ENCODE data around the gene SZT2.

Gene SZT2

GRCh38 chr1:43376723-43377235, 12.9 kb upstream of the SZT2 start:
- Histone ChIP-seq H3K79me2 (ENCODE audit: control insufficient read depth, insufficient read depth, low read length) (no peaks in the 10 kb centered on the region), H3K4me2 (ENCODE audit: low read length) (no peak overlapping the region), H2BK5ac (ENCODE audit: low read length) (no peak overlapping the region), H3K18ac (ENCODE audit: low read length) (no peak overlapping the region), H3K56ac (ENCODE audit: low read length) (no peak overlapping the region), H3K27me3 (ENCODE audit: insufficient read depth, low read length, poor library complexity) (no peaks in the 10 kb centered on the region), H3K36me3 (ENCODE audit: control insufficient read depth, insufficient read depth, low read length) (no peaks in the 10 kb centered on the region), H3K79me1 (ENCODE audit: low read length) (no peaks in the 10 kb centered on the region), H2BK15ac (replicated peaks; ENCODE audit: low read depth) (no peak overlapping the region), H4K5ac (ENCODE audit: low read length) (no peak overlapping the region), H3K27ac (ENCODE audit: low read depth, low read length) (no peak overlapping the region), H3K4me1 (ENCODE audit: control insufficient read depth, low read depth, low read length) (no peaks in the 10 kb centered on the region), H3K4ac (ENCODE audit: low read depth, low read length) (no peak overlapping the region), H3K9ac (ENCODE audit: low read length) (no peak overlapping the region), H3K4me3 (ENCODE audit: low read length) (no peak overlapping the region), H2BK120ac (ENCODE audit: low read depth, low read length) (no peak overlapping the region), H2AK5ac (ENCODE audit: low read length) (no peak overlapping the region), H4K8ac (ENCODE audit: low read depth, low read length) (no peak overlapping the region), H3K23ac (ENCODE audit: low read length) (no peak overlapping the region)
- no CpG with 5 or more reads among the region's 7 CpGs for WGBS (ENCODE audit: extremely low coverage, insufficient coverage, low lambda C conversion rate)
- DNase-seq = no peak

DNA sequence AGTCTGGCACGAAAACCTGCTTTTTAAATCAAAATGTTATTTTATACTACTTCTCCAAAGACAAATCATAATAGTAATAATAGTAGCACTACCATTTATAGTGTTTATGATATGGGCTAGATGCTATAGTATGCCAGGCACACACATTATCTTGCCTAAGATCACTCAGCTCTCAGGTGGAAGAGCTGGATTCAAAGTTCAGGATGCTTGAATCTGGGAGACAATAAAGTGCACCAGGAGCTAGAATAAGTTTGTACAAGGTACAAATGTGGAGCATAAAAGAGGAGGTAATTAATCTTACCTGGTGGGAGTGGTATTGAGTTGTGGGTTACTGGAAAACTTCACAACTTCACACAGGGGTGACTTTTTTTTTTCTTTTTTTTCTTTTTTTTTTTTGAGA, 11.9 kb upstream of the SZT2 start:
- H3K4me2 ChIP-seq (ENCODE audit: low read length) = no peak overlapping the region
- H3K4ac ChIP-seq (ENCODE audit: low read depth, low read length) = no peak overlapping the region
- H2AK5ac ChIP-seq (ENCODE audit: low read length) = no peak overlapping the region
- H2BK120ac ChIP-seq (ENCODE audit: low read depth, low read length) = no peak overlapping the region
- no CpG with 5 or more reads among the region's 1 CpG for WGBS (ENCODE audit: extremely low coverage, insufficient coverage, low lambda C conversion rate)
- H4K8ac ChIP-seq (ENCODE audit: low read depth, low read length) = no peak overlapping the region
- no peak overlapping the region for H3K56ac ChIP-seq (ENCODE audit: low read length)
- H2BK5ac ChIP-seq (ENCODE audit: low read length) = no peak overlapping the region
- no peak for DNase-seq
- H3K4me1 ChIP-seq (ENCODE audit: control insufficient read depth, low read depth, low read length) = no peaks in the 10 kb centered on the region
- H3K4me3 ChIP-seq (ENCODE audit: low read length) = no peak overlapping the region
- no peak overlapping the region for H3K27ac ChIP-seq (ENCODE audit: low read depth, low read length)
- no peaks in the 10 kb centered on the region for H3K27me3 ChIP-seq (ENCODE audit: insufficient read depth, low read length, poor library complexity)
- no peak overlapping the region for H3K23ac ChIP-seq (ENCODE audit: low read length)
- H3K79me2 ChIP-seq (ENCODE audit: control insufficient read depth, insufficient read depth, low read length) = no peaks in the 10 kb centered on the region
- H3K79me1 ChIP-seq (ENCODE audit: low read length) = no peaks in the 10 kb centered on the region
- no peak overlapping the region for H4K5ac ChIP-seq (ENCODE audit: low read length)
- no peak overlapping the region for H2BK15ac ChIP-seq (replicated peaks; ENCODE audit: low read depth)
- no peaks in the 10 kb centered on the region for H3K36me3 ChIP-seq (ENCODE audit: control insufficient read depth, insufficient read depth, low read length)
- no peak overlapping the region for H3K18ac ChIP-seq (ENCODE audit: low read length)
- no peak overlapping the region for H3K9ac ChIP-seq (ENCODE audit: low read length)

DNA sequence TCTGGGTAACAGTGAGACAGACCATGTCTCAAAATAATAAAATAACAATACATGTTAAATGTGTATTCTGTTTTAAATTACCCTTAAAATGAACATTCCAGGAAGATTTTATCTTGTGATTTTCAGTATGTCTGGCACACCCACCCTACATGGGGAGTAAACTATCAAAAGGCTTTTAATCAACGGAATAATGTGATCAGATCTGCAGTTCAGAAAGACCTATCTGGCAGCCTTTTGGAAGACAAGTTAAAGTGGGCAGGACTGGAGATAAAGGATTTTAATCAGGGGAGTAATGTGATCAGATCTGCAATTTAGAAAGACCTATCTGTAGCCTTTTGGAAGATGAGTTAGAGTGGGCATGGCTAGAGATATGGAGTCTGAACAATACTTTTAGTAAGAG, 10.2 kb upstream of the SZT2 start:
- Histone ChIP-seq H4K8ac (ENCODE audit: low read depth, low read length) (no peak overlapping the region), H3K4ac (ENCODE audit: low read depth, low read length) (no peak overlapping the region), H2AK5ac (ENCODE audit: low read length) (no peak overlapping the region), H2BK15ac (replicated peaks; ENCODE audit: low read depth) (no peak overlapping the region), H3K4me1 (ENCODE audit: control insufficient read depth, low read depth, low read length) (no peaks in the 10 kb centered on the region), H3K79me2 (ENCODE audit: control insufficient read depth, insufficient read depth, low read length) (no peaks in the 10 kb centered on the region), H2BK5ac (ENCODE audit: low read length) (no peak overlapping the region), H3K79me1 (ENCODE audit: low read length) (no peaks in the 10 kb centered on the region), H3K4me2 (ENCODE audit: low read length) (no peak overlapping the region), H3K36me3 (ENCODE audit: control insufficient read depth, insufficient read depth, low read length) (no peaks in the 10 kb centered on the region), H2BK120ac (ENCODE audit: low read depth, low read length) (no peak overlapping the region), H3K9ac (ENCODE audit: low read length) (no peak overlapping the region), H3K18ac (ENCODE audit: low read length) (no peak overlapping the region), H3K23ac (ENCODE audit: low read length) (no peak overlapping the region), H3K4me3 (ENCODE audit: low read length) (no peak overlapping the region), H3K56ac (ENCODE audit: low read length) (no peak overlapping the region), H4K5ac (ENCODE audit: low read length) (no peak overlapping the region), H3K27ac (ENCODE audit: low read depth, low read length) (no peak overlapping the region), H3K27me3 (ENCODE audit: insufficient read depth, low read length, poor library complexity) (no peaks in the 10 kb centered on the region)
- no peak for DNase-seq
- no CpG with 5 or more reads among the region's 1 CpG for WGBS (ENCODE audit: extremely low coverage, insufficient coverage, low lambda C conversion rate)

DNA sequence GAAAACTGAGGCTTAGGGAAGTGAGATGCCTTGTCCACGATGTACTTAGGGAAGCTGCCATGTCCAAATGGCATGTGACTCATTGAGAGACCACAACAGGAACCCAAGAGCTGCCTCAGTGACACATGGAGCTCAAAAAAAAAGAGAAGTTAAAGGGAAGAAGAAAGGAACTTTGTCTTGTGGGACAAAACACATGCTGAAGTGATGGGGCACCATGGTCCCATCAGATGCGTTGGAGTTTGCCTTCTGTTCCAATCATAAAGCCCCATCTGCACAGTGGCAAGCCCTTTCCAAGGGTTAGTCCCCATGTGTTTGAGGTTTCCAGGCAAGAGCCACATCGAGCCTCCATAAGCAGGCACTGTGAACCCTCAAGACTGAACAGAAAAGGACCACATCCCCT, 8.1 kb upstream of the SZT2 start:
- H2BK15ac ChIP-seq (replicated peaks; ENCODE audit: low read depth) = no peak overlapping the region
- H3K4me1 ChIP-seq (ENCODE audit: control insufficient read depth, low read depth, low read length) = no peaks in the 10 kb centered on the region
- no peak overlapping the region for H3K4me2 ChIP-seq (ENCODE audit: low read length)
- no peak overlapping the region for H2AK5ac ChIP-seq (ENCODE audit: low read length)
- H3K4ac ChIP-seq (ENCODE audit: low read depth, low read length) = no peak overlapping the region
- WGBS (ENCODE audit: extremely low coverage, insufficient coverage, low lambda C conversion rate) = no CpG with 5 or more reads among the region's 3 CpGs
- H3K56ac ChIP-seq (ENCODE audit: low read length) = no peak overlapping the region
- H3K79me2 ChIP-seq (ENCODE audit: control insufficient read depth, insufficient read depth, low read length) = no peaks in the 10 kb centered on the region
- H3K18ac ChIP-seq (ENCODE audit: low read length) = no peak overlapping the region
- no peaks in the 10 kb centered on the region for H3K79me1 ChIP-seq (ENCODE audit: low read length)
- DNase-seq = no peak
- no peak overlapping the region for H4K8ac ChIP-seq (ENCODE audit: low read depth, low read length)
- no peak overlapping the region for H3K9ac ChIP-seq (ENCODE audit: low read length)
- no peak overlapping the region for H4K5ac ChIP-seq (ENCODE audit: low read length)
- no peak overlapping the region for H3K4me3 ChIP-seq (ENCODE audit: low read length)
- H3K27me3 ChIP-seq (ENCODE audit: insufficient read depth, low read length, poor library complexity) = no peaks in the 10 kb centered on the region
- peaks cover 11% of the 10 kb centered on the region for H3K36me3 ChIP-seq (ENCODE audit: control insufficient read depth, insufficient read depth, low read length)
- no peak overlapping the region for H3K27ac ChIP-seq (ENCODE audit: low read depth, low read length)
- no peak overlapping the region for H2BK120ac ChIP-seq (ENCODE audit: low read depth, low read length)
- no peak overlapping the region for H3K23ac ChIP-seq (ENCODE audit: low read length)
- no peak overlapping the region for H2BK5ac ChIP-seq (ENCODE audit: low read length)

- no peaks in the 10 kb centered on the region for H3K79me1 ChIP-seq (ENCODE audit: low read length)
- H3K23ac ChIP-seq (ENCODE audit: low read length) = no peak overlapping the region
- no peak overlapping the region for H3K4me2 ChIP-seq (ENCODE audit: low read length)
- no CpG with 5 or more reads among the region's 6 CpGs for WGBS (ENCODE audit: extremely low coverage, insufficient coverage, low lambda C conversion rate)
- H2BK15ac ChIP-seq (replicated peaks; ENCODE audit: low read depth) = no peak overlapping the region
- no peak overlapping the region for H3K27ac ChIP-seq (ENCODE audit: low read depth, low read length)
- H3K18ac ChIP-seq (ENCODE audit: low read length) = no peak overlapping the region
- H3K9ac ChIP-seq (ENCODE audit: low read length) = no peak overlapping the region
- DNase-seq = no peak
- H2BK120ac ChIP-seq (ENCODE audit: low read depth, low read length) = no peak overlapping the region
- H4K8ac ChIP-seq (ENCODE audit: low read depth, low read length) = no peak overlapping the region
- H3K4me1 ChIP-seq (ENCODE audit: control insufficient read depth, low read depth, low read length) = no peaks in the 10 kb centered on the region
- H3K79me2 ChIP-seq (ENCODE audit: control insufficient read depth, insufficient read depth, low read length) = no peaks in the 10 kb centered on the region
- H3K36me3 ChIP-seq (ENCODE audit: control insufficient read depth, insufficient read depth, low read length) = peaks cover 16% of the 10 kb centered on the region
- H2AK5ac ChIP-seq (ENCODE audit: low read length) = no peak overlapping the region
- H2BK5ac ChIP-seq (ENCODE audit: low read length) = no peak overlapping the region
- H3K56ac ChIP-seq (ENCODE audit: low read length) = no peak overlapping the region
- no peaks in the 10 kb centered on the region for H3K27me3 ChIP-seq (ENCODE audit: insufficient read depth, low read length, poor library complexity)
- no peak overlapping the region for H3K4me3 ChIP-seq (ENCODE audit: low read length)
- no peak overlapping the region for H4K5ac ChIP-seq (ENCODE audit: low read length)
- no peak overlapping the region for H3K4ac ChIP-seq (ENCODE audit: low read depth, low read length)
Observed at GRCh38 chr1:43382027-43382779, 7.5 kb upstream of the SZT2 start.

- no peak for DNase-seq
- H3K4me3 ChIP-seq (ENCODE audit: low read length) = no peak overlapping the region
- H3K4ac ChIP-seq (ENCODE audit: low read depth, low read length) = no peak overlapping the region
- H3K4me2 ChIP-seq (ENCODE audit: low read length) = no peak overlapping the region
- no CpG with 5 or more reads among the region's 2 CpGs for WGBS (ENCODE audit: extremely low coverage, insufficient coverage, low lambda C conversion rate)
- no peak overlapping the region for H3K18ac ChIP-seq (ENCODE audit: low read length)
- H3K23ac ChIP-seq (ENCODE audit: low read length) = no peak overlapping the region
- no peak overlapping the region for H4K5ac ChIP-seq (ENCODE audit: low read length)
- H3K56ac ChIP-seq (ENCODE audit: low read length) = no peak overlapping the region
- peaks cover 3% of the 10 kb centered on the region for H3K79me2 ChIP-seq (ENCODE audit: control insufficient read depth, insufficient read depth, low read length)
- no peaks in the 10 kb centered on the region for H3K27me3 ChIP-seq (ENCODE audit: insufficient read depth, low read length, poor library complexity)
- H3K4me1 ChIP-seq (ENCODE audit: control insufficient read depth, low read depth, low read length) = peaks cover under 1% of the 10 kb centered on the region
- peaks cover 16% of the 10 kb centered on the region for H3K36me3 ChIP-seq (ENCODE audit: control insufficient read depth, insufficient read depth, low read length)
- H2BK120ac ChIP-seq (ENCODE audit: low read depth, low read length) = no peak overlapping the region
- no peak overlapping the region for H4K8ac ChIP-seq (ENCODE audit: low read depth, low read length)
- no peak overlapping the region for H3K9ac ChIP-seq (ENCODE audit: low read length)
- no peak overlapping the region for H2BK5ac ChIP-seq (ENCODE audit: low read length)
- H2BK15ac ChIP-seq (replicated peaks; ENCODE audit: low read depth) = no peak overlapping the region
- H3K27ac ChIP-seq (ENCODE audit: low read depth, low read length) = no peak overlapping the region
- peaks cover 6% of the 10 kb centered on the region for H3K79me1 ChIP-seq (ENCODE audit: low read length)
- H2AK5ac ChIP-seq (ENCODE audit: low read length) = no peak overlapping the region
Observed at GRCh38 chr1:43383449-43383848, 6.2 kb upstream of the SZT2 start.

All from mesendoderm (in vitro differentiated cells).